B cell (primary cell): Measurements from ENCODE around the gene PEX19. TPM values are rescaled to one million over a fixed set of nuclear protein-coding genes. Genes with fewer than 3 reads are reported as not detected.
"Not testable (repeated sequence)": the region's sequence is repeated elsewhere in the genome, so short reads cannot be mapped to it uniquely, and the experiment has no call there.

Source experiments
- ATAC-seq: fragments of 200-7000 bp; cut with Tn5 transposase; one replicate; pipeline ENCODE4 v1.10.0; 2021; ENCODE audit warnings: low read depth, mild to moderate bottlenecking, moderate number of reproducible peaks, moderate library complexity
- CTCF ChIA-PET: fragments of 350-600 bp; sonication (Branson Sonifier 250); formaldehyde crosslinking; loops from one replicate; lab custom pipeline; 2021; ENCODE audit warnings: antibody characterized with exemption, inconsistent platforms; lab: Charles Lee
- POLR2A ChIA-PET: fragments of 350-600 bp; sonication (Branson Sonifier 250); formaldehyde crosslinking; loops from one replicate; lab custom pipeline; 2021; ENCODE audit warnings: antibody characterized with exemption; lab: Charles Lee
- DNase-seq: peaks from one replicate; pipeline ENCODE4 v3.0.0; 2013
- H2AFZ ChIP-seq: 2 replicates; pipeline ENCODE4 v1.6.1; 2012; ENCODE audit warnings: mild to moderate bottlenecking, low read depth, low read length; ENCODE audit not compliant: insufficient read depth, poor library complexity, severe bottlenecking
- H3K27ac ChIP-seq, 2 donors: 1 replicate in 1 of 2; 2 replicates in 1 of 2; pipeline ENCODE4 v1.5.1; 2012 to 2013; ENCODE audit warnings: low read length in 2 of 2, mild to moderate bottlenecking in 2 of 2, moderate library complexity in 1 of 2
- H3K27me3 ChIP-seq, 4 experiments: fragments of 200-600 bp in 1 of 4; sonication (generic) in 1 of 4; replicated peaks in 1 of 4; 1 replicate in 2 of 4; 2 replicates in 2 of 4; pipeline versions ENCODE4 v1.6.1 to v1.7.0; 2013 to 2016; ENCODE audit warnings: low read length in 3 of 4, mild to moderate bottlenecking in 2 of 4, mixed read lengths in 1 of 4, moderate library complexity in 1 of 4; ENCODE audit not compliant: insufficient read depth in 4 of 4, control insufficient read depth in 3 of 4; ENCODE audit errors: control extremely low read depth in 1 of 4
- H3K36me3 ChIP-seq, 2 experiments: replicated peaks in 1 of 2; 1 replicate in 1 of 2; 2 replicates in 1 of 2; pipeline versions ENCODE4 v1.6.1 to v1.7.1; 2013; ENCODE audit warnings: low read length in 1 of 2; ENCODE audit not compliant: insufficient read depth in 2 of 2, control insufficient read depth in 1 of 2; ENCODE audit errors: control extremely low read depth in 1 of 2, extremely low read depth in 1 of 2
- H3K4me1 ChIP-seq, 2 donors: fragments of 200-600 bp in 1 of 2; sonication (generic) in 1 of 2; 1 replicate in 1 of 2; 2 replicates in 1 of 2; pipeline versions ENCODE4 v1.5.1 to v1.6.1; 2013 to 2017; ENCODE audit warnings: low read length in 2 of 2; ENCODE audit not compliant: control insufficient read depth in 2 of 2, insufficient read depth in 2 of 2
- H3K4me2 ChIP-seq: replicated peaks from 2 replicates; pipeline ENCODE3; 2012; ENCODE audit warnings: mild to moderate bottlenecking, low read depth, low read length; ENCODE audit not compliant: poor library complexity, severe bottlenecking
- H3K4me3 ChIP-seq, 5 experiments: fragments of 200-600 bp in 1 of 5; sonication (generic) in 1 of 5; 1 replicate in 3 of 5; 2 replicates in 2 of 5; pipeline versions ENCODE4 v1.5.1 to v1.7.0; 2011 to 2016; ENCODE audit warnings: low read length in 4 of 5, mild to moderate bottlenecking in 4 of 5, low read depth in 2 of 5, control low read depth in 1 of 5, moderate library complexity in 1 of 5; ENCODE audit not compliant: insufficient read depth in 1 of 5; ENCODE audit errors: control extremely low read depth in 1 of 5, extremely low read depth in 1 of 5
- H3K79me2 ChIP-seq: fragments of 200-600 bp; sonication (generic); one replicate; pipeline ENCODE4 v1.6.0; 2016; ENCODE audit warnings: low read length; ENCODE audit not compliant: control insufficient read depth, insufficient read depth
- H3K9ac ChIP-seq: fragments of 200-600 bp; sonication (generic); 2 replicates; pipeline ENCODE4 v1.6.1; 2017; ENCODE audit warnings: mild to moderate bottlenecking, low read length, moderate library complexity
- H3K9me3 ChIP-seq, 3 donors: one replicate each; pipeline versions ENCODE4 v1.6.1 to v1.7.1; 2013; ENCODE audit warnings: low read length in 2 of 3; ENCODE audit not compliant: control insufficient read depth in 2 of 3, insufficient read depth in 1 of 3; ENCODE audit errors: control extremely low read depth in 1 of 3
- H4K20me1 ChIP-seq: 2 replicates; pipeline ENCODE4 v1.6.0; 2012; ENCODE audit warnings: mild to moderate bottlenecking, low read length; ENCODE audit not compliant: insufficient read depth, control insufficient read depth, poor library complexity, severe bottlenecking
- H3K27ac Mint-ChIP-seq: one replicate; pipeline ENCODE4 v1.8.0; 2021; ENCODE audit warnings: mixed read lengths
- H3K27me3 Mint-ChIP-seq: one replicate; pipeline ENCODE4 v1.8.0; 2021; ENCODE audit warnings: mixed read lengths
- H3K4me1 Mint-ChIP-seq: one replicate; pipeline ENCODE4 v1.8.0; 2021; ENCODE audit warnings: mixed read lengths
- H3K4me3 Mint-ChIP-seq: one replicate; pipeline ENCODE4 v1.8.0; 2021; ENCODE audit warnings: mixed read lengths
- H3K9me3 Mint-ChIP-seq: one replicate; pipeline ENCODE4 v1.8.0; 2022; ENCODE audit warnings: mixed read lengths; ENCODE audit not compliant: insufficient read depth
- CTCF ChIP-seq: fragments of 200-600 bp; IDR thresholded peaks from one replicate; pipeline ENCODE4 v1.8.0; 2022; ENCODE audit warnings: antibody characterized with exemption, mild to moderate bottlenecking
- EZH2 ChIP-seq: IDR thresholded peaks from 2 replicates; pipeline ENCODE4 v1.6.1; 2012; ENCODE audit warnings: borderline replicate concordance, low read depth, mild to moderate bottlenecking, moderate library complexity, low read length; ENCODE audit not compliant: insufficient read depth, poor library complexity, severe bottlenecking
- WGBS: methylation state at CpG from one replicate; pipeline ENCODE4 v1.1.5; 2013; ENCODE audit warnings: missing lambda C conversion rate; ENCODE audit not compliant: insufficient coverage; 5-methylcytosine and 5-hydroxymethylcytosine counted together
- intact Hi-C: fragments of 100-400 bp; cut with micrococcal nuclease; formaldehyde crosslinking; loops from one replicate; pipeline ENCODE4 v1.10.0; 2022
- polyA plus RNA-seq: library from polyadenylated mRNA; depleted of rRNA; stranded (reverse); fragments of >200 nt; gene quantifications from 2 replicates; pipeline ENCODE4 v1.2.3, GENCODE V29; 2012
- total RNA-seq, 2 donors: library from RNA; stranded (reverse); fragments of 120-200 nt in 1 of 2; gene quantifications; 1 replicate in 1 of 2; 2 replicates in 1 of 2; pipeline versions ENCODE4 v1.2.3 to v1.2.4, GENCODE V29; 2013 to 2022

The PEX19 gene
- total and polyA plus RNA-seq, 2 donors (not counting 1 experiment from before 2014, with no cell fraction given) = 20.3 to 56.0 TPM

- peak; percentile 97 for ATAC-seq
- 32% methylated on average over 5 of the region's 11 CpGs for WGBS
- peaks cover 3% of the 10 kb centered on the region for H3K4me1 Mint-ChIP-seq
Measured at GRCh38 chr1:160291248-160292220, 6.6 kb upstream of the PEX19 start.

GRCh38 chr1:160287769-160288168 is 2.8 kb upstream of the PEX19 start:
- H3K4me3 ChIP-seq, ATAC-seq, H3K27ac Mint-ChIP-seq, DNase-seq, H3K9me3 ChIP-seq, H3K27ac ChIP-seq, H2AFZ ChIP-seq, H3K9me3 Mint-ChIP-seq, H3K9ac ChIP-seq, H3K4me3 Mint-ChIP-seq, POLR2A ChIA-PET, H3K27me3 ChIP-seq, H3K4me2 ChIP-seq, H3K27me3 Mint-ChIP-seq, H4K20me1 ChIP-seq, intact Hi-C loops: not testable (repeated sequence)
- H3K36me3 ChIP-seq = peaks cover 8 to 43% of the 10 kb centered on the region in 2 experiments
- peaks cover 9 to 21% of the 10 kb centered on the region in 2 donors for H3K4me1 ChIP-seq
- H3K79me2 ChIP-seq = peaks cover 30% of the 10 kb centered on the region
- WGBS = 98% methylated on average over 6 of the region's 12 CpGs
- CTCF ChIA-PET = interaction anchor here (0.7 to 8.2 kb wide), 10 partner anchors 8 to 385 kb away, joined by 3 to 160 read pairs (median 4); partner anchors contain the start of gene CASQ1
- H3K4me1 Mint-ChIP-seq = peaks cover 22% of the 10 kb centered on the region

More at GRCh38 chr1:160291248-160292220, 6.6 kb upstream of the PEX19 start:
- no peak for TF ChIP-seq EZH2
- TF ChIP-seq CTCF = peak; percentile 87
- intact Hi-C loops = loop anchor here (1.0 to 2.0 kb wide), 3 partner anchors 85 to 190 kb away; no protein-coding TSS in a partner anchor
- Histone ChIP-seq H2AFZ (no peak overlapping the region), H3K36me3 (peaks cover 19 to 80% of the 10 kb centered on the region in 2 experiments), H3K4me1 (no peaks in the 10 kb centered on the region), H4K20me1 (no peaks in the 10 kb centered on the region), H3K9ac (no peak overlapping the region), H3K27me3 (no peaks in the 10 kb centered on the region), H3K9me3 (no peaks in the 10 kb centered on the region), H3K4me2 (no peak overlapping the region), H3K4me3 (no peak overlapping the region), H3K79me2 (no peaks in the 10 kb centered on the region), H3K27ac (peak overlapping the region in 1 of 2 donors; percentile 24)
- Mint-ChIP-seq H3K9me3 (no peaks in the 10 kb centered on the region), H3K27me3 (no peaks in the 10 kb centered on the region), H3K4me3 (no peak overlapping the region), H3K27ac (peak overlapping the region; percentile 8)
- POLR2A ChIA-PET = interaction anchor here (0.6 to 1.5 kb wide), 5 partner anchors 29 to 249 kb away, joined by 3 to 6 read pairs (median 3); partner anchors contain the start of genes DCAF8 and IGSF8
- DNase-seq = peak; percentile 84
- CTCF ChIA-PET = interaction anchor here (0.5 to 8.2 kb wide), 70 partner anchors 10 to 874 kb away, joined by 3 to 160 read pairs (median 6); partner anchors contain the start of genes CASQ1, COPA, DCAF8 and IGSF8
